Erythroblast (primary cell): Measurements from ENCODE around the gene CCDC32.

Experiments used
- DNase-seq, 2 experiments: peaks; one replicate each; lab custom pipeline; 2025; lab: John Stamatoyannopoulos, UW
- GATA1 ChIP-seq: IDR thresholded peaks from 2 replicates; pipeline ENCODE4 v1.6.1; 2011; ENCODE audit warnings: low read depth, mild to moderate bottlenecking, control low read depth, low read length, moderate library complexity
- POLR2A ChIP-seq: IDR thresholded peaks from 2 replicates; pipeline ENCODE4 v1.6.1; 2011; ENCODE audit warnings: mild to moderate bottlenecking, low read length

The CCDC32 gene, protein sequence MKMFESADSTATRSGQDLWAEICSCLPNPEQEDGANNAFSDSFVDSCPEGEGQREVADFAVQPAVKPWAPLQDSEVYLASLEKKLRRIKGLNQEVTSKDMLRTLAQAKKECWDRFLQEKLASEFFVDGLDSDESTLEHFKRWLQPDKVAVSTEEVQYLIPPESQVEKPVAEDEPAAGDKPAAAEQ

GRCh38 chr15:40564591-40565332 is at the start of gene CCDC32:
CCDC32 (minus strand) TSS chr15:40565042; CDS start chr15:40563015, 2,027 bp downstream.
- DNase-seq: peak; percentile 98 to 99
- TF ChIP-seq GATA1 (no peak), POLR2A (peak; percentile 95)

- no peak for TF ChIP-seq POLR2A
- TF ChIP-seq GATA1: no peak
- no peak for DNase-seq
These were observed 48.2 kb upstream of the CCDC32 start for GRCh38 chr15:40613080-40613479.

DNA sequence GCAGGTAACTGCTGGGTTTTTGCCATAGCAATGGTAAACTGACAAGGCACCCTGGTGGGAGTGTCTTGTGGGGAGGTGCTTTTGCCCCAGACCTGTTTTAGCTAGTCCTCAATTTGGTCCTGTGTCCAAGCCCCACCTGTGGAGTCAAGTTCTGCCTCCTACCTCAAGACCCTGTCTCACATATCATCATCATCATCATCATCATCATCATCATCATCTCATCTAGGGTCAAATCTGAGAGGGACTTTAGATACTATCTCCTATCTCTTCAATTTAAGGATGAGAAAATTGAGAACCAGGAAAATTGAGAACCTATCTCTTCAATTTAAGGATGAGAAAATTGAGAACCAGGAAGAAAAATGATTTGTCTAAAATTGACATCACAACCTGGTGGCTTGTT is 39.1 kb upstream of the CCDC32 start:
- TF ChIP-seq POLR2A: no peak
- no peak for TF ChIP-seq GATA1

GRCh38 chr15:40600956-40601355 is 36.1 kb upstream of the CCDC32 start:
- DNase-seq: no peak
- TF ChIP-seq GATA1 (no peak), POLR2A (no peak)

More for the DNA sequence above, 39.1 kb upstream of the CCDC32 start:
- no peak for DNase-seq

DNA sequence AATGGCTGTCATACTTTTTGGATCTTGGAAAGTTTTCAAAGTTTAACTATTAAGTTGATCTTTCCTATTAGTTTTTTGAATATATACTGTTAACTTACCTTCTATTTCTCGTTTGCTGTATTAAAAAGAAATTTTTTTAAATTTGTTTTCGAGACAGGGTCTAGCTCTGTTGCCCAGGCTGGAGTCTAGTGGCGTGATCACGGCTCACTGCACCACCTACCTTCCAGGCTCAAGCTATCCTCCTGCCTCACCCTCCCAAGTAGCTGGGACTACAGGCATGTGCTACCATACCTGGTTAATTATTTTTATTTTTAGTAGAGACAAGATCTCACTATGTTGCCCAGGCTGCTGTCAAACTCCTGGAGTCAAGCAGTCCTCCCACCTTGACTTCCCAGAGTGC is 33.8 kb upstream of the CCDC32 start:
- no peak for DNase-seq

DNA sequence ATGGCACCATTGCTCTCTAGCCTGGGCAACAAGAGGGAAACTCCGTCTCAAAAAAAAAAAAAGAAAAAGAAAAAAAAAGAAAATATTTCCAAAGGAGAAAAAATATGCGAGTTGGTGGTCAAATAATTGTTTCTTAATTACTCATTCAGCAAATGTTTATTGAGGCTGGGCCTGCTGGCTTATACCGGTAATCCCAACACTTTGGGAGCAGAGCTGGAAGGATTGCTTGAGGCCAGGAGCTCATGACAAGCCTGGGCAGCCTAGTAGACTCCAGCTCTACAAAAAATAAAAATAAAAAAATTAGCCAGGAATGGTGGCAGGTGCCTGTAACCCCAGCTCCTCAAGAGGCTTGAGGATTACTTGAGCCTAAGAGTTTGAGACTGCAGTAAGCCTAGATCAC is 33.3 kb upstream of the CCDC32 start:
- no peak for DNase-seq
- TF ChIP-seq POLR2A (no peak), GATA1 (no peak)

More for the DNA sequence above, 33.8 kb upstream of the CCDC32 start:
- TF ChIP-seq GATA1: no peak
- no peak for TF ChIP-seq POLR2A

GRCh38 chr15:40597024-40597423 is 32.2 kb upstream of the CCDC32 start:
- TF ChIP-seq POLR2A (no peak), GATA1 (no peak)
- DNase-seq: no peak

GRCh38 chr15:40595773-40596172 is 30.9 kb upstream of the CCDC32 start:
- no peak for DNase-seq
- TF ChIP-seq GATA1: no peak
- TF ChIP-seq POLR2A: no peak

DNA sequence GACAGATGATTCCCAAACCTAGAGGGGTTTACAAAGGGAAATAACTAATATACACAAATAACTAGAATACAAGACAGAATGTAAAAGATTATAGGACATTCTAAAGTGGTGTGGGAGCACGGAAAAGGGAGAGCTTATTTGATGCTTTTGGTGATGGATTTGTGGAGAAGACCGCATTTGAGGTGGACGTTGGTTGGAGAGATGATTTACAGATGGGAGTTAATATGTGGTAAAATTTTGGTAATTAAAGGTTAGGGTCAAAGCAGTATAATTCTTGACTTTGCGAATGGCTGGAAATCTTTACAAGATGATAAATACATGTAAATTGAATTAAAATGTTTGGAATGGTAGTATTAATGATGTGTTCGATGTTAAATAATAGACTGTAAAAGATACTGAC is 30.4 kb upstream of the CCDC32 start:
- no peak for TF ChIP-seq POLR2A
- TF ChIP-seq GATA1: no peak
- peak; percentile 23 to 51 for DNase-seq

GRCh38 chr15:40594429-40594836 is 29.6 kb upstream of the CCDC32 start:
- DNase-seq: peak; percentile 83 to 86
- TF ChIP-seq GATA1 (no peak), POLR2A (peak; percentile 82)

GRCh38 chr15:40593588-40594428 is 29.0 kb upstream of the CCDC32 start, which contains the start of gene KNL1:
KNL1 (plus strand) TSS chr15:40594249; CDS start chr15:40602932, 8,683 bp downstream.
- peak; percentile 93 for TF ChIP-seq POLR2A
- no peak for TF ChIP-seq GATA1
- DNase-seq: peak; percentile 96 to 98

DNA sequence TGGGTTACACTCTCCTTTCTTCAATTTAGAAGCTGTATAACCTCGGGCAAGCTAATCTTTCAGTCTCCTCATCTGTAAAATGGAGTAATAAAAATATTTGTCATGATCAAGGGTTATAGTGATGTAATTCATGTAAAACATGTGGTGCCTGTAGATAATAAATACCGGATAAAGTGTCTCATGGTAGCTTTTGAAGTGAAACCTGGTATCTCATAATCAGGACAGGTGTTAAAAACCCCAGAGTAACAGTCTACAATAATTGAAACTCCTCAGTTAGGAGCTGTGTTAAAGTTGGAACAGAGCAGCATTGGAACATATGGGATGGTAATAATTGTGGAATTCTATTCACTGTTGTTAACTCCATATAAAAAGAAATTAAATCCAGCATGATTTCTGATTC is 28.3 kb upstream of the CCDC32 start:
- no peak for TF ChIP-seq GATA1
- TF ChIP-seq POLR2A: no peak
- peak; percentile 46 to 65 for DNase-seq

DNA sequence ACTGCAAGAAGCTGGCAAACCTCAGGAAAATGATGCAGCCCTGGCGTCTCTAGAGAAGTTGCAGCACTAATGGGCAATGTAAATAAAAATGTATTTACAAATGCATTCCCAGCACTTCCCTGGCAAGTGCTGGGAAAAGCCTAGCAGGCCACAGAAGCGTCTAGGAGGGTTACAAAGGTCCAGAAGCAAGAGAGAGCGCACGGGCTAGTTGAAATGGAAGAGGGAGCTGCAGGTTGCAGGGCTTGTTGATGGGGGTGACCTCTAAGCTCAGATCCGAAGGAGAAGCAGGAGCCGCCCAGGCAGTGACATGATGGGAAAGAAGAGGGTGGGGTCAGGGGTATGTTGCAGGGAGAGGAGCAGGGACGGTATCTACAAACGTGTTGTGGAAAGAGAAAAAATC is 26.5 kb upstream of the CCDC32 start:
- no peak for TF ChIP-seq POLR2A
- no peak for TF ChIP-seq GATA1
- peak in 1 of 2 experiments; percentile 8 for DNase-seq

- TF ChIP-seq GATA1: no peak
- TF ChIP-seq POLR2A: no peak
These were observed 25.8 kb upstream of the CCDC32 start for GRCh38 chr15:40590667-40591050.

More at GRCh38 chr15:40590667-40591050, 25.8 kb upstream of the CCDC32 start:
- peak in 1 of 2 experiments; percentile 9 for DNase-seq
